Endodermal cell (in vitro differentiated cells): ENCODE measurements around the gene SLC39A9. TPM values are rescaled to one million over a fixed set of nuclear protein-coding genes. Genes with fewer than 3 reads are reported as not detected.

Experiments used
- DNase-seq: peaks from one replicate; pipeline ENCODE4 v3.0.0-alpha.2; 2017
- H3K27ac ChIP-seq: 2 replicates; pipeline ENCODE4 v1.5.1; 2013; ENCODE audit warnings: mild to moderate bottlenecking, low read depth, low read length, moderate library complexity
- H3K27me3 ChIP-seq: 2 replicates; pipeline ENCODE4 v1.6.1; 2013; ENCODE audit warnings: mild to moderate bottlenecking, low read length, moderate library complexity; ENCODE audit not compliant: insufficient read depth, control insufficient read depth, poor library complexity, severe bottlenecking
- H3K36me3 ChIP-seq: 2 replicates; pipeline ENCODE4 v1.7.0; 2013; ENCODE audit warnings: mild to moderate bottlenecking, low read length, moderate library complexity; ENCODE audit not compliant: control insufficient read depth, insufficient read depth
- H3K4me1 ChIP-seq: one replicate; pipeline ENCODE4 v1.7.0; 2013; ENCODE audit warnings: low read length; ENCODE audit not compliant: control insufficient read depth, insufficient read depth
- H3K4me3 ChIP-seq: 2 replicates; pipeline ENCODE4 v1.5.1; 2013; ENCODE audit warnings: mild to moderate bottlenecking, low read length, moderate library complexity
- H3K9ac ChIP-seq: 2 replicates; pipeline ENCODE4 v1.6.1; 2013; ENCODE audit warnings: mild to moderate bottlenecking, low read length, moderate library complexity; ENCODE audit not compliant: poor library complexity, severe bottlenecking; ENCODE audit errors: extremely low read depth
- H3K9me3 ChIP-seq: 2 replicates; pipeline ENCODE4 v1.6.1; 2013; ENCODE audit warnings: mild to moderate bottlenecking, low read length, moderate library complexity; ENCODE audit not compliant: control insufficient read depth
- H3K27ac Mint-ChIP-seq: 2 replicates; pipeline ENCODE4 v1.8.0; 2020; ENCODE audit warnings: mixed read lengths
- H3K27me3 Mint-ChIP-seq: 2 replicates; pipeline ENCODE4 v1.8.0; 2021; ENCODE audit warnings: mild to moderate bottlenecking, mixed read lengths; ENCODE audit not compliant: insufficient read depth
- H3K36me3 Mint-ChIP-seq: 2 replicates; pipeline ENCODE4 v1.8.0; 2020; ENCODE audit warnings: low read depth, mixed read lengths
- H3K4me1 Mint-ChIP-seq: 2 replicates; pipeline ENCODE4 v1.8.0; 2020; ENCODE audit warnings: mixed read lengths
- H3K4me3 Mint-ChIP-seq: 2 replicates; pipeline ENCODE4 v1.8.0; 2020; ENCODE audit warnings: mild to moderate bottlenecking, moderate library complexity, mixed read lengths
- H3K9me3 Mint-ChIP-seq: 2 replicates; pipeline ENCODE4 v1.8.0; 2020; ENCODE audit warnings: mild to moderate bottlenecking, mixed read lengths
- CTCF ChIP-seq: fragments of 200-600 bp; sonication (generic); conservative IDR thresholded peaks from 2 replicates; pipeline ENCODE4 v1.5.0; 2021; ENCODE audit warnings: antibody characterized with exemption, mild to moderate bottlenecking
- WGBS, 2 experiments: methylation state at CpG; one replicate each; pipeline versions ENCODE4 v1.1.5 to v1.1.7; 2013; ENCODE audit warnings: missing lambda C conversion rate in 2 of 2, mixed read lengths in 1 of 2; ENCODE audit not compliant: insufficient coverage in 1 of 2, insufficient read length in 1 of 2; 5-methylcytosine and 5-hydroxymethylcytosine counted together
- total RNA-seq, 2 donors: library from RNA; stranded (reverse); fragmentation: NEBNext Ultra II Directional in 1 of 2; extraction: Animal tissue kit (Norgen Biotek cat#: 25700) in 1 of 2; gene quantifications; 2 replicates in 1 of 2; 3 replicates in 1 of 2; pipeline ENCODE4 v1.2.1, GENCODE V29; 2021

SLC39A9 gene
- total RNA-seq, 2 donors from 2014 or later = 40.8 to 53.8 TPM

DNA sequence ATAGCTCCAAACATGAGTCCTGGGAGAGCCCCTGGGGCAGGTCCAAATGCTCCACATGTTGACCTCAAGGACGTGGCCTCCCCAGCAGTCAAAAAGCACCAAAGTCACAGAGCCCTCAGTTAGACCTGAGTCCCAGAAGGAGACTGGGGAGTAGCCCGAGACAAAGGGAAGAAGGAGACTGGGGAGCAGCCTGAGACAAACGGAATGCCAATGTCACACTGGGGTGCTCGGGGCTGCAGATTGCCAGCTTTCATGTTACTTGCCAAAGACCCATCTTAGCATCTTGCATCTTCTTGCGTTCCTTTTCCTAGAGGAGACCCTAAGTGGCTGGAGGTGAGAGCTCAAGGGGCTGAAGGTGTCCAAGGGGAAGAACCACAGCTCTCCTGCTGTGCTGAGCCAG lies 100.9 kb downstream of the SLC39A9 start:
- Histone ChIP-seq H3K9ac (no peak overlapping the region), H3K4me3 (no peak overlapping the region), H3K9me3 (no peaks in the 10 kb centered on the region), H3K4me1 (no peaks in the 10 kb centered on the region), H3K36me3 (no peaks in the 10 kb centered on the region), H3K27ac (no peak overlapping the region), H3K27me3 (peaks cover 4% of the 10 kb centered on the region)
- 90 to 97% methylated on average over 5 of the region's 5 CpGs for WGBS, 2 experiments
- H3K9me3 Mint-ChIP-seq = no peaks in the 10 kb centered on the region
- DNase-seq = no peak
- no peaks in the 10 kb centered on the region for H3K4me1 Mint-ChIP-seq
- H3K36me3 Mint-ChIP-seq = no peaks in the 10 kb centered on the region
- no peak overlapping the region for H3K27ac Mint-ChIP-seq
- H3K27me3 Mint-ChIP-seq = peaks cover 29% of the 10 kb centered on the region
- TF ChIP-seq CTCF = no peak
- no peak overlapping the region for H3K4me3 Mint-ChIP-seq

- Histone ChIP-seq H3K36me3 (no peaks in the 10 kb centered on the region), H3K4me3 (no peak overlapping the region), H3K9ac (no peak overlapping the region), H3K27ac (no peak overlapping the region), H3K4me1 (no peaks in the 10 kb centered on the region), H3K9me3 (no peaks in the 10 kb centered on the region), H3K27me3 (peaks cover 4% of the 10 kb centered on the region)
- Mint-ChIP-seq H3K4me3 (no peak overlapping the region), H3K27ac (no peak overlapping the region), H3K36me3 (no peaks in the 10 kb centered on the region), H3K27me3 (peaks cover 25% of the 10 kb centered on the region), H3K4me1 (peaks cover 1% of the 10 kb centered on the region), H3K9me3 (no peaks in the 10 kb centered on the region)
- 80 to 85% methylated on average over 1 to 5 of the region's 5 CpGs for WGBS, 2 experiments
- TF ChIP-seq CTCF = no peak
- no peak for DNase-seq
Observed at GRCh38 chr14:69500096-69500495, 101.6 kb downstream of the SLC39A9 start.

GRCh38 chr14:69500736-69501135 lies 102.2 kb downstream of the SLC39A9 start:
- Mint-ChIP-seq H3K27me3 (peaks cover 24% of the 10 kb centered on the region), H3K4me1 (peaks cover 3% of the 10 kb centered on the region), H3K36me3 (no peaks in the 10 kb centered on the region), H3K4me3 (no peak overlapping the region), H3K27ac (no peak overlapping the region), H3K9me3 (no peaks in the 10 kb centered on the region)
- Histone ChIP-seq H3K9me3 (no peaks in the 10 kb centered on the region), H3K4me3 (no peak overlapping the region), H3K27ac (no peak overlapping the region), H3K9ac (no peak overlapping the region), H3K36me3 (no peaks in the 10 kb centered on the region), H3K27me3 (peaks cover 4% of the 10 kb centered on the region), H3K4me1 (peaks cover 2% of the 10 kb centered on the region)
- 85 to 100% methylated on average over 2 to 4 of the region's 4 CpGs for WGBS, 2 experiments
- no peak for TF ChIP-seq CTCF
- no peak for DNase-seq
